ENCODE results near the gene PTGER4. TPM values are rescaled to one million over a fixed set of nuclear protein-coding genes. Genes with fewer than 3 reads are reported as not detected.
"Not testable (repeated sequence)": the region's sequence is repeated elsewhere in the genome, so short reads cannot be mapped to it uniquely, and the experiment has no call there.

The PTGER4 gene
- total and polyA plus RNA-seq, 11 donors, result 2.1 to 43.7 (median 8.8) TPM

DNA sequence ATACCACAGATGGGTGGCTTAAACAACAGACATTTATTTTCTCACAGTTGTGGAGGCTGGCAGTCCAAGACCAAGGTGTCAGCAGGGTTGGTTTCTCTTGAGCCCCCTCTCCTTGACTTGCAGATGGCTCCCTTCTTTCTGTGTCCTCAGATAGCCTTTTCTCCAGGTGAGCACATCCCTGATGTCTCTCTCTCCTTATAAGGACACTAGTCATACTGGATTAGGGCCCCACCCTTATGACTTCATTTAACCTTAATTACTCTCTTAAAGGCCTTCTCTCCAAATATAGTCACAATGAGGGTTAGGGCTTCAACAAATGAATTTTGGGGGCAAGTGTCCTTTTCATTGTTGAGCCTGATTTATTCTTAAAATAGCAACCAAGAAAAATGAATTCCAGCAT is 14.7 kb downstream of the PTGER4 start:
- peaks cover 0 to 7% (median 0%) of the 10 kb centered on the region in 12 donors for H3K9me3 ChIP-seq
- H3K4me3 ChIP-seq, result no peak overlapping the region
- H3K27ac ChIP-seq, result no peak overlapping the region
- TF ChIP-seq CTCF (IDR thresholded peaks at IDR 0.05) (no peak), POLR2A (IDR thresholded peaks at IDR 0.05) (no peak)
- peaks cover 0 to 59% (median 42%) of the 10 kb centered on the region in 9 donors for H3K36me3 ChIP-seq
- ATAC-seq (no peak), DNase-seq (no peak)
- H3K27me3 ChIP-seq, result no peaks in the 10 kb centered on the region
- intact Hi-C loops (cut with DNase I), result loop anchor here in 2 of 10 donors (5.0 to 10.0 kb wide), 2 partner anchors 38 to 980 kb away; no protein-coding TSS in a partner anchor
- peaks cover 0 to 15% (median 8%) of the 10 kb centered on the region in 12 donors for H3K4me1 ChIP-seq

DNA sequence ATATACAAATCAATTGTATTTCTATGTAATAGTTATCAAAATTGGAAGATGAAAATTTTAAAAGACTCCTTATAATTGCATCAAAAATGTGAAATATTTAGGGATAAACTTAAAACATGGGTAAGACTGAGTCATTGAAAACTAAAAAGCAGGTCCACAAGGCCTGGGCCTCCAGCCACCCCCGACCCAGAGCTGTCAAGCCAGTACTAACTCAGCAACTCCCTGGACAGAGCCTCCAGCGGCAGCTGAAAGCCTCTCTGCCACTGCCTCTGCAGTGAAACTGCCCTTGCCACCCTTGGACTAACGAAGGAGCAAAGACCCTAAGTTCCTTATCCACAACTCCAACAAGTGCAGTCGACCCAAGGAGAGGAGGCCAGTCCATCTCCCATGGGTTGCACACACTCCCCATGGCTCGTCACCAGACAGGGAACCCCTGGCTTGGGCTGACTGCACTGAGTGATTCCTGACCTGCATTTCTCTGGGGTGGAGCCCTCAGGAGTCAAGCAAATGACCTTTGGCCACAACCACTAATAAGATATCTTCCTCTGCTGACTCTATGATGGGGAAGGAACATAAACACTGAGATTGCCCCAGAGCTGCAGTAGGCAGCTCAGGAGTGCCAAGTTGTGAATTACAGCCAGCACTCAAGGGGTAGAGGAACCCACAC is 20.5 kb downstream of the PTGER4 start:
- Histone ChIP-seq H3K9me3 (peaks cover 0 to 38% (median 23%) of the 10 kb centered on the region in 12 donors), H3K27ac (no peak overlapping the region), H3K36me3 (peaks cover 0 to 9% (median 2%) of the 10 kb centered on the region in 9 donors), H3K27me3 (no peaks in the 10 kb centered on the region), H3K4me1 (no peaks in the 10 kb centered on the region), H3K4me3 (no peak overlapping the region)
- no peak for DNase-seq
- intact Hi-C loops (cut with DNase I), result no loop called here
- no peak for ATAC-seq
- 78 to 95% (median 92%) methylated on average over 5 of the region's 5 CpGs for WGBS, 4 donors
- no peak for TF ChIP-seq CTCF (IDR thresholded peaks at IDR 0.05)
- no peak for TF ChIP-seq POLR2A (IDR thresholded peaks at IDR 0.05)

- H3K4me3 ChIP-seq; DNase-seq; ATAC-seq; intact Hi-C loops (cut with DNase I); H3K27me3 ChIP-seq; H3K27ac ChIP-seq; H3K36me3 ChIP-seq; H3K4me1 ChIP-seq: not testable (repeated sequence)
- peaks cover 0 to 52% (median 30%) of the 10 kb centered on the region in 12 donors for H3K9me3 ChIP-seq
These were observed 22.3 kb downstream of the PTGER4 start for GRCh38 chr5:40702027-40702426.

GRCh38 chr5:40705484-40705883 is 25.8 kb downstream of the PTGER4 start:
- H3K4me3 ChIP-seq; H3K4me1 ChIP-seq; ATAC-seq; intact Hi-C loops (cut with DNase I); DNase-seq; H3K36me3 ChIP-seq; H3K27me3 ChIP-seq; H3K27ac ChIP-seq: not testable (repeated sequence)
- H3K9me3 ChIP-seq, result peaks cover 0 to 60% (median 30%) of the 10 kb centered on the region in 12 donors
- WGBS, 4 donors, result 93 to 100% (median 96%) methylated on average over 1 of the region's 1 CpG

GRCh38 chr5:40710575-40710974 is 30.9 kb downstream of the PTGER4 start:
- H3K27me3 ChIP-seq; DNase-seq; H3K4me3 ChIP-seq; H3K4me1 ChIP-seq; intact Hi-C loops (cut with DNase I); H3K27ac ChIP-seq; ATAC-seq: not testable (repeated sequence)
- Histone ChIP-seq H3K36me3 (peaks cover 0 to 13% (median 0%) of the 10 kb centered on the region in 9 donors), H3K9me3 (peaks cover 0 to 31% (median 5%) of the 10 kb centered on the region in 12 donors)

DNA sequence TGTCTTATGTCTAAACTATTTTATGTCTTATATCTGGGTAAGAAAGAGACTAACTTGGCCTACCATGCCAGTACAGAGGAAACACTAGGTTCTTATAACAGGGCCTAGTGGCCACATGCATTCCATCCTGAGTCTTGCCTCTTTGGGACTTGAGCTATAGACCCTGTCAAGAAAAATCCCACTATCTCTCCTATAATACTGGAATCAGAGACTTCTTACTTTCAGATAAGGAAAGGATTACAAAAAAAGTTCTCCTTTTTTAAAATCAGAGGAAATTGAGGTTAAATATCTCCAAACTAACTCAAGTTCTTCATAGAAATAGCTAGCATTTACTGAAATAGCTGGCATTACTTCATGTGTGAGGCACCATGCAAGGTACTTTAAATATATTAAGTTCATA is 34.3 kb downstream of the PTGER4 start:
- peaks cover 0 to 21% (median 0%) of the 10 kb centered on the region in 12 donors for H3K9me3 ChIP-seq
- ATAC-seq, result no peak
- intact Hi-C loops (cut with DNase I), result no loop called here
- peaks cover 0 to 20% (median 9%) of the 10 kb centered on the region in 9 donors for H3K36me3 ChIP-seq
- peaks cover 0 to 8% (median 0%) of the 10 kb centered on the region in 12 donors for H3K4me1 ChIP-seq
- H3K27ac ChIP-seq, result no peak overlapping the region
- H3K27me3 ChIP-seq, result no peaks in the 10 kb centered on the region
- no peak for DNase-seq
- TF ChIP-seq CTCF (IDR thresholded peaks at IDR 0.05), result no peak
- no peak for TF ChIP-seq POLR2A (IDR thresholded peaks at IDR 0.05)
- H3K4me3 ChIP-seq, result no peak overlapping the region
